ENCODE measurements around the gene TMEM132C.

The TMEM132C gene

GRCh38 chr12:128672428-128672827 lies 405.5 kb downstream of the TMEM132C start:
- no peak for DNase-seq (ENCODE audit: low read depth in 1 of 2, low spot score in 1 of 2)
- no peak for TF ChIP-seq JUND (IDR thresholded peaks at IDR 0.05; ENCODE audit: low read depth)
- in situ Hi-C loops (cut with HindIII; ENCODE audit: low pct_unique_long_range_greater_than_20kb, low sequenced_read_pairs) = no loop called here

DNA sequence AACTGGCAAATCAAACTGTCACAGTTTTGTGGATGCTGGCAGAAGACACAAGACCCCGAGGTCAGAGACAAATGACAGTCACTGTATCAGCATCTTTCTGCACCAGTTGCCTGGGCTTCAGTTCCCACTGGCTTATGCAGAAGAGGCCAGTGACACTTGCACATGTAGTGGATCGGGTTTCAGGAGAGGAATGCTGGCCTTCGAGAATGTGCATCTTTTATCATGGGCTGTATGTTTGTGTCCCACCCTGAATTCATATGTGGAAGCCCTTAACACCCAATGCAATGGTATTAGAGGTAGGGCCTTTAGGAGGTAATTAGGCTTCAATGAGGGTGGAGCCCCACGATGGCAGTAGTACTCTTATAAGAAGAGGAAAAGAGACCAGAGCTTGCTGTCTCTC lies 405.9 kb downstream of the TMEM132C start:
- in situ Hi-C loops (cut with HindIII; ENCODE audit: low pct_unique_long_range_greater_than_20kb, low sequenced_read_pairs) = no loop called here

DNA sequence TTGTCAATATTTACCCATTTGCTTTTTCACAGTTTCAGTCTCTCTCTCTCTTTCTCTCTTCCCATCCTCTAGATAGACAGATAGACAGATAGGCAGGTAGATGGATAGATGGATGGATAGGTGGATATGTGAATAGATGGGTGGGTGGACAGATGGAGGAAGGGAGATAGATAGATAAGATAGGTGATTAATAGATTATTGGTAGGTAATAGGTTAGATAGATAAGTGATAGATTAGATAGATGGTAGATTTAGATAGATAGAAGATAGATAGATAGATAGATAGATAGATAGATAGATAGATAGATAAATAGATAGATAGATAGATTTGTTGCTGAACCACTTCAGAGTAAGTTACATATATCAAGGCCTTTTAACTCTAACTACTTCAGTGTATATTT lies 408.6 kb downstream of the TMEM132C start:
- DNase-seq (ENCODE audit: low read depth in 1 of 2, low spot score in 1 of 2) = no peak
- TF ChIP-seq JUND (IDR thresholded peaks at IDR 0.05; ENCODE audit: low read depth) = no peak
- in situ Hi-C loops (cut with HindIII; ENCODE audit: low pct_unique_long_range_greater_than_20kb, low sequenced_read_pairs) = no loop called here

More for the DNA sequence above, 405.9 kb downstream of the TMEM132C start:
- TF ChIP-seq JUND (IDR thresholded peaks at IDR 0.05; ENCODE audit: low read depth) = no peak
- no peak for DNase-seq (ENCODE audit: low read depth in 1 of 2, low spot score in 1 of 2)

DNA sequence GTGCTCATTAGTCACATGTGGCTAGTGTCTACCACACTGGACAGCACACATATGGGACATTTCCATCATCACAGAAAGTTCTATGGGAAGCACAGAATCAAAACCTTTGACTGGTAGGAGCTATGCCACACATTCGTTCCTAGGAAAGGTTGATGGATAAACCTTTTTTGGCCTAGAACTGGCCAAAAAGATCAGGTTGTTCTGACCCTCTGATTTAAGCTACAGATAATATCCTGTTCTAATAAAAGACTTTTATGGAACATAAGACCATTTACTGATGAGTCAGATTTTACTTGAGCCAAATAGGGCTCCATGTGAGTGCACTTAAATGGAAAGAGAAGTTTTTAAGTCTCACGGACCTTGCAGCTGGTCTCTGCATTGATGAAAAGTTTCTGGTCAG lies 413.6 kb downstream of the TMEM132C start:
- DNase-seq (ENCODE audit: low read depth in 1 of 2, low spot score in 1 of 2) = no peak
- in situ Hi-C loops (cut with HindIII; ENCODE audit: low pct_unique_long_range_greater_than_20kb, low sequenced_read_pairs) = no loop called here
- TF ChIP-seq JUND (IDR thresholded peaks at IDR 0.05; ENCODE audit: low read depth) = no peak

- in situ Hi-C loops (cut with HindIII; ENCODE audit: low pct_unique_long_range_greater_than_20kb, low sequenced_read_pairs) = no loop called here
- TF ChIP-seq JUND (IDR thresholded peaks at IDR 0.05; ENCODE audit: low read depth) = no peak
- no peak for DNase-seq (ENCODE audit: low read depth in 1 of 2, low spot score in 1 of 2)
These were observed 415.7 kb downstream of the TMEM132C start for GRCh38 chr12:128682548-128683275.

- in situ Hi-C loops (cut with HindIII; ENCODE audit: low pct_unique_long_range_greater_than_20kb, low sequenced_read_pairs) = no loop called here
- DNase-seq (ENCODE audit: low read depth in 1 of 2, low spot score in 1 of 2) = no peak
- no peak for TF ChIP-seq JUND (IDR thresholded peaks at IDR 0.05; ENCODE audit: low read depth)
These were observed 417.4 kb downstream of the TMEM132C start for GRCh38 chr12:128684352-128684751.

GRCh38 chr12:128685903-128686475 lies 419.0 kb downstream of the TMEM132C start:
- in situ Hi-C loops (cut with HindIII; ENCODE audit: low pct_unique_long_range_greater_than_20kb, low sequenced_read_pairs) = no loop called here
- TF ChIP-seq JUND (IDR thresholded peaks at IDR 0.05; ENCODE audit: low read depth) = no peak
- DNase-seq (ENCODE audit: low read depth in 1 of 2, low spot score in 1 of 2) = no peak

- in situ Hi-C loops (cut with HindIII; ENCODE audit: low pct_unique_long_range_greater_than_20kb, low sequenced_read_pairs) = no loop called here
These were observed 420.9 kb downstream of the TMEM132C start for GRCh38 chr12:128687851-128688250.

DNA sequence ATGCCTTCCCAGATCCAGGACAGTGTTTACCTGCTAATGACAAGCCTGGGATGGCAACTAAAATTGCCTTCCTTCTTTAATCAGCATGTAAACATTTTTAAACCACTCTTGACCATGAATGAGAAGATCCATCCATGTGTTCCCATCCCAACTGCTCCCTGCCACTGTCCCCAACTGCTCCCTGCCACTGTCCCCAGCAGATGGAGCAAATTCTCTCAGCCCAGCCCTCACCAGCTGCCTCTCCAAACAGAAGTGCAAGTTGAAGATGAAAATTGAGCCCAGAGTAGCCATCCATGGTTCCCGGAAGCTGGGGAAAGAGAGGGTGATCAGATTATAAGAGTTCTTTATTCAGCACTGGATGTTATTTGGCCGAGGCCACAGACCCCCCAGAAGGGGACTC lies 423.7 kb downstream of the TMEM132C start:
- in situ Hi-C loops (cut with HindIII; ENCODE audit: low pct_unique_long_range_greater_than_20kb, low sequenced_read_pairs) = no loop called here
- DNase-seq (ENCODE audit: low read depth in 1 of 2, low spot score in 1 of 2) = no peak
- no peak for TF ChIP-seq JUND (IDR thresholded peaks at IDR 0.05; ENCODE audit: low read depth)

More at GRCh38 chr12:128687851-128688250, 420.9 kb downstream of the TMEM132C start:
- DNase-seq (ENCODE audit: low read depth in 1 of 2, low spot score in 1 of 2) = peak in 1 of 2 experiments; percentile 7
- no peak for TF ChIP-seq JUND (IDR thresholded peaks at IDR 0.05; ENCODE audit: low read depth)

- DNase-seq (ENCODE audit: low read depth in 1 of 2, low spot score in 1 of 2) = no peak
- in situ Hi-C loops (cut with HindIII; ENCODE audit: low pct_unique_long_range_greater_than_20kb, low sequenced_read_pairs) = no loop called here
- no peak for TF ChIP-seq JUND (IDR thresholded peaks at IDR 0.05; ENCODE audit: low read depth)
These were observed 426.1 kb downstream of the TMEM132C start for GRCh38 chr12:128693115-128693514.

- no peak for DNase-seq (ENCODE audit: low read depth in 1 of 2, low spot score in 1 of 2)
- in situ Hi-C loops (cut with HindIII; ENCODE audit: low pct_unique_long_range_greater_than_20kb, low sequenced_read_pairs) = no loop called here
- no peak for TF ChIP-seq JUND (IDR thresholded peaks at IDR 0.05; ENCODE audit: low read depth)
These were observed 426.8 kb downstream of the TMEM132C start for GRCh38 chr12:128693771-128694170.

DNA sequence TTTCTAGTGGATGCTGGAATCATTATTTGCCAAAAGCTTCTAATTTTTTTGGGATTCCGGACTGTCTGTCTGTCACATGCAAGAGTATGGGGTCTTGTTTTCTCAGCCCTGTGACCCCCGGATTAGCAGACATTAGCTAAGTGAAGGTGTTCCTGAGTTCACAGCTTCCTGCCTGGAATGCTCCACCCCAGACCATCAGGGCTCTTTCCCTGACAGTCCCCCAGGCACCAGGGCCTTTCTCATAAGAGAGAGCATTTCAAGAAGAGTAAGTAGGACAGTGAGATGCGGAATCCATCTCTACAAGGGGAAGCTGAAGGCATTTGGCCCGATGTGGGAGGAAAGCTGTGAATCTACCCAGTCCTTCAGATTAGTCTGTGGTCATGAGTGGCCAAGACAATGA lies 427.5 kb downstream of the TMEM132C start:
- in situ Hi-C loops (cut with HindIII; ENCODE audit: low pct_unique_long_range_greater_than_20kb, low sequenced_read_pairs) = no loop called here
- TF ChIP-seq JUND (IDR thresholded peaks at IDR 0.05; ENCODE audit: low read depth) = no peak
- no peak for DNase-seq (ENCODE audit: low read depth in 1 of 2, low spot score in 1 of 2)

DNA sequence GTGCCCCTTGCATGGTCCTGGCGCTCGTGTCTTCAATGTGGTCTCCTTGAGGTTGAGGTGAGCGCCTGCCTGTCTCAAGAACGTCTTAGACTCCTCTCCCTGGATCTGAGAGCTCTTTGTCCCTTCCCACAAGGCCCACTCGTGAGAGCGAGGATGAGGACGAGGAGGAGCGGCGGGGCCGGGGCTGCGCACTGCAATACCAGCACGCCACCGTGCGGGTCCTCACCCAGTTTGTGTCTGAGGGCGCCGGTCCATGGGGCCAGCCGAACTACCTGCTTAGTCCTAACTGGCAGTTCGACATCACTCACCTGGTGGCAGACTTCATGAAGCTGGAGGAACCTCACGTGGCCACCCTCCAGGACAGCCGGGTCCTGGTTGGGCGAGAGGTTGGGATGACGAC lies 428.7 kb downstream of the TMEM132C start:
- in situ Hi-C loops (cut with HindIII; ENCODE audit: low pct_unique_long_range_greater_than_20kb, low sequenced_read_pairs) = no loop called here

More for the DNA sequence above, 428.7 kb downstream of the TMEM132C start:
- DNase-seq (ENCODE audit: low read depth in 1 of 2, low spot score in 1 of 2) = no peak
- no peak for TF ChIP-seq JUND (IDR thresholded peaks at IDR 0.05; ENCODE audit: low read depth)
